Left ventricle myocardium inferior (tissue), 1 donor: ENCODE data around the gene FUNDC2. TPM values are rescaled to one million over a fixed set of nuclear protein-coding genes. Genes with fewer than 3 reads are reported as not detected.
A peak's percentile ranks its signal among the peaks of the same experiment; 100 is the strongest.
"Not testable (repeated sequence)": the region's sequence is repeated elsewhere in the genome, so short reads cannot be mapped to it uniquely, and the experiment has no call there.

Source experiments
- DNase-seq: peaks from one replicate; pipeline ENCODE4 v3.0.0-alpha.2; 2020
- H3K27ac ChIP-seq: fragments of 200-600 bp; replicated peaks from 2 replicates; pipeline ENCODE4 v1.8.0; 2021
- H3K27me3 ChIP-seq: fragments of 200-600 bp; 2 replicates; pipeline ENCODE4 v1.8.0; 2021; ENCODE audit warnings: low read depth
- H3K36me3 ChIP-seq: fragments of 200-600 bp; 2 replicates; pipeline ENCODE4 v1.8.0; 2021
- H3K4me1 ChIP-seq: fragments of 200-600 bp; 2 replicates; pipeline ENCODE4 v1.8.0; 2021
- H3K4me3 ChIP-seq: fragments of 200-600 bp; 2 replicates; pipeline ENCODE4 v1.8.0; 2021; ENCODE audit warnings: mild to moderate bottlenecking, moderate library complexity
- H3K9me3 ChIP-seq: fragments of 200-600 bp; replicated peaks from 2 replicates; pipeline ENCODE4 v1.8.0; 2021
- intact Hi-C: fragments of 100-400 bp; cut with micrococcal nuclease; formaldehyde crosslinking; loops from one replicate; pipeline ENCODE4 v1.11.0; 2022
- total RNA-seq: library from RNA; stranded (reverse); fragmentation: NEBNext Ultra II Directional; extraction: Animal tissue kit (Norgen Biotek cat#: 25700); gene quantifications from one replicate; pipeline ENCODE4 v1.2.1, GENCODE V29; 2021
- TF ChIP-seq, protein P1 (sequence below): fragments of 200-600 bp; IDR thresholded peaks from 2 replicates; pipeline ENCODE4 v1.8.0; 2021; ENCODE audit warnings: antibody characterized with exemption, mild to moderate bottlenecking, borderline replicate concordance
- donor health status: DM: no; HTN: yes; CAD: no; lungs with severe emphysema.

The FUNDC2 gene
- total RNA-seq, 1 donor from 2014 or later, result 364 TPM

DNA sequence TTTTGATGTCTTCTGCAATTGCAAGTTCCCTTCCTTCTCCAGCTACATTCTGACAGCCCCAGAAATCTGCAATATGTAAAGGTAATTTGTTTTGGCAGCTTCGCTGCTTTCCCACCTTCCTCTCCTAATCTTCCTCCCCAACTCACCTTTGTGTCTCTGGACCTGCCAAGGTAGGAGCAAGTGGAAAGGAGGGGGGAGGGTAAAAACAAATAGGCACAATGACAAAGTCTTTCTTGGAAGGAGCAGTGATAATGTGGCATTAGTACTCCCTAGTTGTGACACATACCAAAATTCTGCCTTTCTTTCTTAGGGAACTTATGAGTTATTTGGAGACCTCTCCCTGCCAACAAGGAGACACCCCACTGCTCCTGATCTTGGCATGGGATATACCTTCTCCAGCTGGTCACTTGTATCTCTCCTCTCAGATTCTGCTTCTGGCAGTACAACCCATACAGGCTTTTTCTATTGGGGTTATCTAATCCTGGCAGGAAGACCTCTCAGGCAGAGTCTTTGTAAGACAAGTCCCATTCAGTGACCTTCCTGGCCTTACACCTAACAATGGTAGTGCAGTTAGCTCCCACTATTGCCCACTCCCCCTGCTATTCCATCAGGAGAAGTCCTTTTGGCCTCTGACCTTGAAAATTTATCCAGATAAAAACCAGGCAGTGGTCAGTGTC, 28.3 kb upstream of the FUNDC2 start:
- no peak for DNase-seq
- Histone ChIP-seq H3K9me3 (no peaks in the 10 kb centered on the region), H3K27me3 (no peaks in the 10 kb centered on the region), H3K27ac (no peak overlapping the region), H3K4me1 (no peaks in the 10 kb centered on the region), H3K36me3 (no peaks in the 10 kb centered on the region), H3K4me3 (no peak overlapping the region)
- TF ChIP-seq, protein P1, sequence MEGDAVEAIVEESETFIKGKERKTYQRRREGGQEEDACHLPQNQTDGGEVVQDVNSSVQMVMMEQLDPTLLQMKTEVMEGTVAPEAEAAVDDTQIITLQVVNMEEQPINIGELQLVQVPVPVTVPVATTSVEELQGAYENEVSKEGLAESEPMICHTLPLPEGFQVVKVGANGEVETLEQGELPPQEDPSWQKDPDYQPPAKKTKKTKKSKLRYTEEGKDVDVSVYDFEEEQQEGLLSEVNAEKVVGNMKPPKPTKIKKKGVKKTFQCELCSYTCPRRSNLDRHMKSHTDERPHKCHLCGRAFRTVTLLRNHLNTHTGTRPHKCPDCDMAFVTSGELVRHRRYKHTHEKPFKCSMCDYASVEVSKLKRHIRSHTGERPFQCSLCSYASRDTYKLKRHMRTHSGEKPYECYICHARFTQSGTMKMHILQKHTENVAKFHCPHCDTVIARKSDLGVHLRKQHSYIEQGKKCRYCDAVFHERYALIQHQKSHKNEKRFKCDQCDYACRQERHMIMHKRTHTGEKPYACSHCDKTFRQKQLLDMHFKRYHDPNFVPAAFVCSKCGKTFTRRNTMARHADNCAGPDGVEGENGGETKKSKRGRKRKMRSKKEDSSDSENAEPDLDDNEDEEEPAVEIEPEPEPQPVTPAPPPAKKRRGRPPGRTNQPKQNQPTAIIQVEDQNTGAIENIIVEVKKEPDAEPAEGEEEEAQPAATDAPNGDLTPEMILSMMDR, result no peak
- intact Hi-C loops, result no loop called here

DNA sequence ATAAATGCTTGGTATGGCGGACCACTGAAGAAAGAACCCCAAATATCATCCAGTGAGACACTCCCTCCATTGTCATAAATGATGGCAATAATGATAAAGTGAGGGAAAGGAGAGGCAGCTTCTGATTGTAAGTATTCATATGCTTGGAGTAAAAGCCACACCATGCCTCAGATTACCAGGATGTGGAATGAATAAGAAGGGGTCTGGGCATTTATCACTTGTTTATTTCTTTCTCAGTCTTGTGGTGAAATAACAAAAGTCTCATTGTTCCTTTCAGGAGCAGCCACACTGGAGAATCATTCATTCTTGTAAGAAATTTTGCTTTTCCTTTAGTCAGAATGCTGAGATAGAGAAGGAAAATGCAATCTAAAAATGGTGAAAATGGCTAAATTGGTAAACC, 25.8 kb upstream of the FUNDC2 start:
- intact Hi-C loops, result no loop called here
- peaks cover 12% of the 10 kb centered on the region for H3K4me1 ChIP-seq
- no peak for DNase-seq
- H3K27ac ChIP-seq, result no peak overlapping the region
- no peaks in the 10 kb centered on the region for H3K36me3 ChIP-seq
- no peaks in the 10 kb centered on the region for H3K9me3 ChIP-seq
- H3K27me3 ChIP-seq, result no peaks in the 10 kb centered on the region
- TF ChIP-seq, protein P1, result no peak
- no peak overlapping the region for H3K4me3 ChIP-seq

DNA sequence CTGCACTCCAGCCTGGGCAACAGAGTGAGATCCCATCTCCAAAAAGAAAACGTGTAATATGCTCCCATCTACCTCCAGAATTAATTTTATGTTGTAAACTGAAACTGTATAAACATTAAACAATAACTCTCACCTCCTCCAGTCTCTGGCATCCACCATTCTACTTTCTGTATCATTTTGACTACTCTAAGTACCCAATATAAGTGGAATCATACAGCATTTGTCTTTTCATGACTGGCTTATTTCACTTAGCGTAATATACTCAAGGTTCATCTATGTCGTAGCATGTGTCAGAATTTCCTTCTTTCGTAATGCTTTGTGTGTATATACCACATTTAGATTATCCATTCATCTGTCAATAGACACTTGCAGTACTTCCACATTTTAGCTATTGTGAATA, 24.8 kb upstream of the FUNDC2 start:
- no peaks in the 10 kb centered on the region for H3K27me3 ChIP-seq
- H3K4me3 ChIP-seq, result no peak overlapping the region
- H3K4me1 ChIP-seq, result peaks cover 13% of the 10 kb centered on the region
- intact Hi-C loops, result no loop called here
- H3K27ac ChIP-seq, result no peak overlapping the region
- TF ChIP-seq, protein P1, result no peak
- no peaks in the 10 kb centered on the region for H3K9me3 ChIP-seq
- no peaks in the 10 kb centered on the region for H3K36me3 ChIP-seq
- DNase-seq, result no peak

DNA sequence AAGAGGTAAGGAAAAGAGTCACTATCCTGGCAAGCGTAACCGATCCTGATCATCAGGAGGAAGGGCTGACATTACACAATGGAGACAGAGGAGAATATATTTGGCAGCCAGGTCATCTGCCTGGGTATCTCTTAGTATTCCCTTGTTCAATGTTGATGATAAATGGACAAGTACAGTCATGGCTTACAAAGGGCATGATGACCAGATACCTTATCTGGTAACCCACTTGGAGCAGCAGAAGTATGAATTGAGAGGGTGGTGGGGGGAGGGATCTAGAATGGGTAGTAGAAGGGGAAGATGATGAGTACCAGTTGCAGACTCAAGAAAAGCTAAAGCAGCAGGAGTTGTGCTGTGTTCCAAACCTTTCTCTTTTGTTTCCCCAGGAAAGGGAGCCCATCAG, 21.5 kb upstream of the FUNDC2 start:
- TF ChIP-seq, protein P1, result no peak
- Histone ChIP-seq H3K9me3 (no peaks in the 10 kb centered on the region), H3K36me3 (no peaks in the 10 kb centered on the region), H3K27me3 (no peaks in the 10 kb centered on the region), H3K4me3 (no peak overlapping the region), H3K27ac (peak overlapping the region; percentile 58), H3K4me1 (peaks cover 37% of the 10 kb centered on the region)
- intact Hi-C loops, result no loop called here
- DNase-seq, result no peak

- DNase-seq, H3K27ac ChIP-seq, H3K27me3 ChIP-seq, H3K36me3 ChIP-seq, H3K4me3 ChIP-seq, intact Hi-C loops, H3K9me3 ChIP-seq: not testable (repeated sequence)
- peaks cover 37% of the 10 kb centered on the region for H3K4me1 ChIP-seq
Measured at GRCh38 chrX:155006379-155006778, 20.3 kb upstream of the FUNDC2 start.

- H3K27me3 ChIP-seq, H3K36me3 ChIP-seq, DNase-seq, intact Hi-C loops, H3K9me3 ChIP-seq: not testable (repeated sequence)
- H3K4me1 ChIP-seq, result peaks cover 37% of the 10 kb centered on the region
- peak overlapping the region; percentile 83 for H3K27ac ChIP-seq
- H3K4me3 ChIP-seq, result peak overlapping the region; percentile 21
Measured at GRCh38 chrX:155006913-155007671, 19.6 kb upstream of the FUNDC2 start.

- H3K4me1 ChIP-seq, result peaks cover 37% of the 10 kb centered on the region
- intact Hi-C loops, H3K4me3 ChIP-seq, H3K9me3 ChIP-seq, H3K27me3 ChIP-seq, H3K36me3 ChIP-seq, DNase-seq: not testable (repeated sequence)
- peak overlapping the region; percentile 85 for H3K27ac ChIP-seq
Measured at GRCh38 chrX:155008578-155008977, 18.1 kb upstream of the FUNDC2 start.
